ENCODE measurements around the gene NOC2L. TPM values are rescaled to one million over a fixed set of nuclear protein-coding genes. Genes with fewer than 3 reads are reported as not detected.
A peak's percentile ranks its signal among the peaks of the same experiment; 100 is the strongest.

The NOC2L gene
- 87.9 and 88.6 TPM in 2 replicates for total RNA-seq
- polyA plus RNA-seq = 50.7 and 55.3 TPM in 2 replicates
- polyA plus RNA-seq (2011; cell fraction: cytosol; rRNA removed) = 46.6 and 47.6 TPM in 2 replicates
- 70.2 and 76.7 TPM in 2 replicates for polyA plus RNA-seq (2011; cell fraction: nucleus; rRNA removed)
- 51.8 and 64.1 TPM in 2 replicates for polyA plus RNA-seq (2012)
- polyA minus RNA-seq = 44.7 and 56.9 TPM in 2 replicates
- polyA minus RNA-seq (2011; cell fraction: cytosol; rRNA and poly(A)+ RNA removed) = 112 TPM
- polyA minus RNA-seq (2011; cell fraction: nucleus; rRNA and poly(A)+ RNA removed) = 16.9 and 22.7 TPM in 2 replicates
- Bru-seq, nascent RNA = percentile 57 among the genes with signal in this experiment
- percentile 88 among the genes with signal in this experiment for BruChase-seq, experiment 1, labeled RNA remaining after a 6-hour chase
- BruChase-seq, experiment 2, labeled RNA remaining after a 2-hour chase = percentile 77 among the genes with signal in this experiment
- long read RNA-seq, transcript NOC2L-202 (2 exons, 878 nt) = minor isoform, 6 of 481 reads
- long read RNA-seq, transcript NOC2L-201 (19 exons, 2,790 nt) = major isoform, 238 of 481 reads
- long read RNA-seq, partial matches to known transcripts = 27 of 481 reads
- long read RNA-seq, other reads (novel, unspliced or antisense) = 209 of 481 reads

DNA sequence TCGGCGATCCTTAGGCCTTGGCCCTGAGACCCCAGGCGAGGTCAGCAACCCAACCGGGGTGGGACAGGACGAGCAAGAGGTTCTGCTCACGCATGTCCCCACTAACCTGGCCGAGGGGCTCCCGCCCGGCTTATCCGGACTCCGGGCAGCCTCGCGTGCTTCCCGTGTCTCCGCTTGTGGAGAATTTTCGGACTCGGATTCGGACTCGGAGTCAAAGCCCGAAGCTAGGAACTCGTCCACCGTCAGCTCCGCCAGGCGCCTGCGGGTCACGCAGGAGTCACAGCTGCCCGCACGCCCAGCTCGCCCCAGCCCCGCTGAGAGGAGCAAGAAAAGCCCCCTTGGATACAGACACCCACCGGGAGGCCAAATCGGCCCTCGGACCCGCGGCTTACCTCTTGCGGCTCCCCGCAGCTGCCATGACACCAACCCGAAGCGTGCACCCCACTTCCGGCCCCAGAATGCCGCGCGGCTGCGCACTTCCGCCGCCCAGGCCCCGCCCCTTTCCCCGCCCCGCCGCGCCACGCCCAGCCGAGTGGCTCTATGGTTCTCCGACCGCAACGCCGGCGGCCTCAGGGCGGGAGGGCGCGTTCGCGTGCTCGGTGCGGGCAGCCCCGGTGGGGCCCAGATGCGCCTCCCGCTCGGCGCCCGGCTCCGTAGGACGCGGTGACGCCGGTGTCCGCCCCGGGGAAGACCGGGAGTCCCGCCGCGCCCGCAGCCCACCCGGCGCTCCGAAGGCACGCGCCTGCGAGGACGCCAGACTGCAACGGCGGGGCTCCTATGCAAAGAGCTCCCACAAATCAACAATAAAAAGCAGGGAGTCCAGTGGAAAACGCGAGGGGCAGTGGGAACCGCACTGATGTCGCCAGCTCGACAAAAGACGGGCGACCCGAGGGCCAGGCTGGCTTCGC lies at the start of gene NOC2L:
Gene NOC2L, minus strand, starts transcription at position 434 of the 908 bp plus-strand sequence. Its CDS starts 16 bp downstream, at position 418.
- no peak for TF ChIP-seq FOS (IDR thresholded peaks at IDR 0.05; ENCODE audit: borderline replicate concordance, insufficient read depth, low read length)
- TF ChIP-seq POLR2A (IDR thresholded peaks at IDR 0.05; ENCODE audit: low read depth, low read length) = peak; percentile 74
- peak; percentile 90 for TF ChIP-seq POLR2AphosphoS5 (IDR thresholded peaks at IDR 0.05; ENCODE audit: insufficient read depth, low read depth, low read length)
- TF ChIP-seq, protein P1, sequence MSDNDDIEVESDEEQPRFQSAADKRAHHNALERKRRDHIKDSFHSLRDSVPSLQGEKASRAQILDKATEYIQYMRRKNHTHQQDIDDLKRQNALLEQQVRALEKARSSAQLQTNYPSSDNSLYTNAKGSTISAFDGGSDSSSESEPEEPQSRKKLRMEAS (IDR thresholded peaks at IDR 0.05; ENCODE audit: insufficient read depth, insufficient read length) = peak; percentile 37
- peak; percentile 83 for TF ChIP-seq MYC (IDR thresholded peaks at IDR 0.05; ENCODE audit: low read depth, low read length)
- no peak for TF ChIP-seq JUN (IDR thresholded peaks at IDR 0.05; ENCODE audit: borderline replicate concordance, insufficient read depth, insufficient read length, low read depth)
- TF ChIP-seq EZH2 (IDR thresholded peaks at IDR 0.05; ENCODE audit: borderline replicate concordance, low read depth, low read length, severe bottlenecking) = no peak
- TF ChIP-seq GATA2 (IDR thresholded peaks at IDR 0.05; ENCODE audit: insufficient read depth, insufficient read length, low read depth, low read length) = no peak
- TF ChIP-seq, protein P2, sequence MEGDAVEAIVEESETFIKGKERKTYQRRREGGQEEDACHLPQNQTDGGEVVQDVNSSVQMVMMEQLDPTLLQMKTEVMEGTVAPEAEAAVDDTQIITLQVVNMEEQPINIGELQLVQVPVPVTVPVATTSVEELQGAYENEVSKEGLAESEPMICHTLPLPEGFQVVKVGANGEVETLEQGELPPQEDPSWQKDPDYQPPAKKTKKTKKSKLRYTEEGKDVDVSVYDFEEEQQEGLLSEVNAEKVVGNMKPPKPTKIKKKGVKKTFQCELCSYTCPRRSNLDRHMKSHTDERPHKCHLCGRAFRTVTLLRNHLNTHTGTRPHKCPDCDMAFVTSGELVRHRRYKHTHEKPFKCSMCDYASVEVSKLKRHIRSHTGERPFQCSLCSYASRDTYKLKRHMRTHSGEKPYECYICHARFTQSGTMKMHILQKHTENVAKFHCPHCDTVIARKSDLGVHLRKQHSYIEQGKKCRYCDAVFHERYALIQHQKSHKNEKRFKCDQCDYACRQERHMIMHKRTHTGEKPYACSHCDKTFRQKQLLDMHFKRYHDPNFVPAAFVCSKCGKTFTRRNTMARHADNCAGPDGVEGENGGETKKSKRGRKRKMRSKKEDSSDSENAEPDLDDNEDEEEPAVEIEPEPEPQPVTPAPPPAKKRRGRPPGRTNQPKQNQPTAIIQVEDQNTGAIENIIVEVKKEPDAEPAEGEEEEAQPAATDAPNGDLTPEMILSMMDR (IDR thresholded peaks at IDR 0.05; ENCODE audit: extremely low read depth in 1 of 2, insufficient read depth in 1 of 2, low read depth in 1 of 2, low read length in 2 of 2) = no peak
- dilution Hi-C loops (cut with MboI; ENCODE audit: extremely low pct_ligation_motif_present, low sequenced_read_pairs) (no loop called here), intact Hi-C loops (cut with micrococcal nuclease) (loop anchor here (1.0 to 5.0 kb wide), 2 partner anchors 37 to 110 kb away; partner anchors contain the start of gene SAMD11)
- peak within 1 kb of the TSS; percentile 74 for H3K4me2 ChIP-seq (ENCODE audit: insufficient read depth, low read length)
- peak; percentile 82 for DNase-seq (ENCODE audit: low read depth, low spot score)
- peaks cover 5% of the 10 kb centered on the region for H3K4me1 ChIP-seq (ENCODE audit: control insufficient read depth, extremely low read depth, insufficient read depth, low read length)
- no peaks in the 10 kb centered on the region for H4K20me1 ChIP-seq (replicated peaks; ENCODE audit: control insufficient read depth, extremely low read depth, insufficient read depth, low read length)
- no peaks in the 10 kb centered on the region for H3K9me1 ChIP-seq (replicated peaks; ENCODE audit: control insufficient read depth, extremely low read depth, insufficient read depth, low read length)
- H3K36me3 ChIP-seq (ENCODE audit: control insufficient read depth in 2 of 2, extremely low read depth in 1 of 2, insufficient read depth in 2 of 2, low read length in 2 of 2) = peaks cover 0 to 24% of the 10 kb centered on the region in 2 experiments
- peak within 1 kb of the TSS; percentile 81 to 97 (median 85) for H3K4me3 ChIP-seq (replicated peaks in 1 of 3; ENCODE audit: insufficient read depth in 1 of 3, low read depth in 1 of 3, low read length in 3 of 3)
- H2AFZ ChIP-seq (ENCODE audit: low read depth, low read length) = peak within 1 kb of the TSS; percentile 83
- FAIRE-seq = peak; percentile 85
- no peaks in the 10 kb centered on the region for H3K27me3 ChIP-seq (ENCODE audit: control insufficient read depth in 2 of 2, insufficient read depth in 2 of 2, low read length in 2 of 2)
- no peaks in the 10 kb centered on the region for H3K9me3 ChIP-seq (replicated peaks; ENCODE audit: control insufficient read depth, insufficient read depth, low read length)
- ChIA-PET CTCF (interaction anchor here (0.8 to 1.4 kb wide), 7 partner anchors 15 to 105 kb away, joined by 3 to 6 read pairs (median 3); no protein-coding TSS in a partner anchor), POLR2A (no interaction called here)
- H3K79me2 ChIP-seq (ENCODE audit: control insufficient read depth, insufficient read depth, low read length) = peaks cover 18% of the 10 kb centered on the region
- peak within 1 kb of the TSS; percentile 14 for H3K27ac ChIP-seq (ENCODE audit: insufficient read depth, low read depth, low read length)
- H3K9ac ChIP-seq (replicated peaks; ENCODE audit: extremely low read depth, insufficient read depth, low read length) = peak within 1 kb of the TSS; percentile 76
- TSS peak; percentile 87 for BruUV-seq (replicated peaks)

Measured in endothelial cell of umbilical vein (primary cell).